GOT3 (cell line): ENCODE data around the gene FBXL19.

ENCODE experiments used
- DNase-seq: peaks from one replicate; lab custom pipeline; 2025; ENCODE audit warnings: mixed read lengths; lab: John Stamatoyannopoulos, UW

FBXL19 gene

DNA sequence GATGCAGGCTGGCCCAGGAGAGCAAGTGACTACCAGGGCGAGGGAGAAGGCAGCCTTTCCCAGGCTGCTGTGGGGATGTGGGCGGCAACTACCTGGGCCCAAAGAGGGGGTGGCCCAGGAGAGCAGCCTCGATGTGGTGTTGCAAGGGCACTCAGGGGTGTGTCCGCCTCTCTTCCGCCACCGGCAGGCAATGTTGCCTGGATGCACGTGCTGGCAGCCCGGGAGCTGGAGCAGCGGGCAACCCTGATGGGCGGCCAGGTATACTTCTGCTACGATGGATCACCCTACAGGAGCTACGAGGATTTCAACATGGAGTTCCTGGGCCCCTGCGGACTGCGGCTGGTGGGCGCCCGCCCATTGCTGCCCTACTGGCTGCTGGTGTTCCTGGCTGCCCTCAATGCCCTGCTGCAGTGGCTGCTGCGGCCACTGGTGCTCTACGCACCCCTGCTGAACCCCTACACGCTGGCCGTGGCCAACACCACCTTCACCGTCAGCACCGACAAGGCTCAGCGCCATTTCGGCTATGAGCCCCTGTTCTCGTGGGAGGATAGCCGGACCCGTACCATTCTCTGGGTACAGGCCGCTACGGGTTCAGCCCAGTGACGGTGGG lies 64.3 kb downstream of the FBXL19 start:
- DNase-seq: no peak

DNA sequence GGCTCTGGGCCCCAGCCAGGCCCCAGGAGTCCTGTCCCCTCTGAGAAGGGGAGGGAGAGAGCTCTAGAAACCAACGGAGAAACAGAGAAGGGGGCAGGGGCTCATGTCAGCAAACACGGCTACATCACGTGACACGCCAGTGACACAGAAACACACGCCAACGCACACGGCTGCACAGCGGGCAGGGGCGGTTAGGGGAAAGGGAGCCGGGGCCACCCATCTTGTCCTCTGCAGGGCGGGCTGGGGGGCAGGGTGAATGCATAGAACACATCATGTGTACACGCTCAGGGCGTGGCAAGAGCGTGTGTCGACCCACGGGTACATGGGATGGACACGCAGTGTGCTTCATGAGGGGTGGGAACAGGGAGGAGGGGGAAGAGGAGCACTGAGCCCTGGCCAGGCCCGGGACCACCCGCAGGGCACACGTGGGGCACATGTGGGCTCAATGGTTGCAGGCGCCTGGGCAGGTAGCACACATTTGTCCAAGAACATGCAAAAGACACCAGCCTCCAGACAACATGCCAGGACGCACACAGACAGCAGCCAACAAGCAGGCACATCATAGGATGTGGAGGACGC lies 66.2 kb downstream of the FBXL19 start:
- DNase-seq: no peak

DNA sequence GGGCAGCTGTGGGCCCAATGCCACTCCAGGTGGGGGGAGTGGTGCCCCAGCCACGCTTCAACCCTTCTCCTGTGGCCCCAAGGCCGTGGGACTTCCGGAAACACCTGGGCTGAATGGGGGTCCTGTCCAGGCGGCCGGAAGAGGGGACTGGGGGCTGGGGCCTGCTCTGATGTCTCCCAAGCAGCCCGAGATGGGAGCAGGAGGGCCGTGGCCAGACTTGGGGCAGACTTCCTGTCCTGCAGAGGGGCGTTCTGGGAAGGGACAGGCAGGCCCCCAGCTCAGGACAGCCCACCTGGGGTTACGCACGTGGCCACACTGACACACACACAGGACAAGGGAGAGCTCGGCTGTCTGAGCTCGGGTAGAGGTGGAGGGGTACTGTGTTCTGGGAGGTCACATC lies 66.7 kb downstream of the FBXL19 start:
- no peak for DNase-seq

DNA sequence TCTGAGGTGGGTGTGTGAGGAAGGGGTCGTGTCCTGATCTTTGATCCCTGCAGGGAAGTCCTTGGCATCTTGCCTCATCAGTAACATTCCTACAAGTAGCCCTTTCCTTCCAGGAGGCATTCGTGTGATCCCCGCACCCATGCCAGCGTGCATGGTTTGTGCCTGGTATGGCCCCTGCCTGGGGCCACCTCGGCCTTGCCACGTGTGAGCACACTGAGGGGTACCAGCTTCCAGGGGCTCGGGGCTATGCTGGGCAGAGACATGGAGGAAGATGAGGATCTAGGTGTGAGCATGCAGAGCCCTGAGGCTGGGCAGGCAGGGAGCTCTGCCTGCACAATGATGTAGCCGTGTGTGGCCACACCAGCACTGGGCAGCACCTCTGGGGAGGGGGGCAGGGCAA lies 67.7 kb downstream of the FBXL19 start:
- DNase-seq: no peak

DNA sequence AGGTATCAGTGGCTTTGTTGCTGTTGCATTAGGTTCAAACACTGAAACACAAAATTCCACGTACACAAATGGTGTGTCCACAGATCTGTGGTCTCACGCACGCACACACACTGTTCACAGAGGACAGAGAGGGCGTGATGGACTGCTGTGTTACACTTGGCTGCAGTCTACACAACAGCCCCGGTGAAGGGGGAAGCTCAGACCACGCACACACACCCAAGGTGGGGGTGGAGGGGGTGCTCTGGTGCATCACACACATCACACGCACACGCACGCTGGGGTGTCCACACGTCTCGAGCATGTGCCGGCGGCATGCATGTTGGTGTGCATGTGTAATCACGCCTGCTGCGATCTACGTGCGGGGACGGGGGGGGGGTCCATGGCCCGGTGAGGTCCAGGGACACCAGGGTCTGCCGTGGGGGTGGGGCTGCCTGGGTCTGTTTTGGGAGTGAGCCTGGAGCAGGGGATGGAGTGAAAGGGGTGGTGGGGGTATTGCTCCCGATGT lies 69.0 kb downstream of the FBXL19 start:
- DNase-seq: no peak

DNA sequence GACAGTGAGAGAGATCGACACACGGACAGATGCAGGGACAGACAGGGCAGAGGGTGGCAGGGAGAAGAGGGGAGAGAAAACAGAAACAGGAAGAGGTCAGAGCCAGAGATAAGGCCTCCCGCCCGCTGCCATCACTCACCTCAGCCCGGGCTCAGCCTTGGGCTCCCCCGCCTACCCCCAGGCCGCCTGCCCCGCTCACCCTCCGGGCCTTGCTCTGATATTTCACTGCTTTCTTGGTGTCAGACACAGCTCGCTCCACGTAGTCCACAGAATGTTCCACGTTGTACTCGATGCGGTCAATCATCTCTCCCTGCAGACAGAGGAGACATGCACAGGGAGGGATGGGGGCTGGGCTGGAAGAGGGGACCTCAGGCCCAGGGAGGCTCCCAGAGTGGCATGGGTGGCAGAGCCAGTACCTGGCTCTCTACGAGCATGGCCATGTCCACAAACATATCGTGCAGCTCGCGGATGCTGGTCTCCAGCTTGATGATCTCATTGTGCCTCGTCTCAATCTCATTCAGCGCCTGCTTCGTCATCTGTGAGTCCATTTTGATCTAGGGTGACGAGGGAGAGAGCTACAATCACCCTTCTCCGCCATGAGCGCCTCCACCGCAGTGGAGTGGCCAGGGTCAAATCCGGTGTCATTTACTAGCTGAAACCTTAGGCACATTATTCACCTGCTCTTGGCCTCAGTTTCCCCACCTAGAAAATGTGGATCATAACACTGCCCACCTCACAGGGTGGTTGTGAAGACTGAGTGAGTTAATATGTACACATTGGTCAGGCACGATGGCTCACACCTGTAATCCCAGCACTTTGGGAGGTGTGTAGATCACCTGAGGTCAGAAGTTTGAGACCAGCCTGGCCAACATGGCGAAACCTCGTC lies 69.8 kb downstream of the FBXL19 start:
- DNase-seq: no peak

DNA sequence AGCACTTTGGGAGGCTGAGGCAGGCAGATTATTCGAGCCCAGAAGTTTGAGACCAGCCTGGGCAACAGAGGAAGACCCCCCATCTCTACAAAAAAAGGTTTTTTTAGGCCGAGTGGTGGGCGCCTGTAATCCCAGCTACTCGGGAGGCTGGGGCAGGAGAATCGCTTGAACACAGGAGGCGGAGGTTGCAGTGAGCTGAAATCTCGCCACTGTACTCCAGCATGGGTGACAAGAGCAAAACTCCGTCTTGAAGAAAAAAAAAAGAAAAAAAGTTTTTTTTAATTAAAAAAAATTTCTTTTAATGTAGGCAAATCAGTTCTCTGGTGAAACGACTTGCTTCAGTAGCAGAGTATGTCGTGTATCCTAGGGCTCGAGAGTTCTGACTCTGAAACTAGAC lies 72.6 kb downstream of the FBXL19 start:
- DNase-seq: no peak

DNA sequence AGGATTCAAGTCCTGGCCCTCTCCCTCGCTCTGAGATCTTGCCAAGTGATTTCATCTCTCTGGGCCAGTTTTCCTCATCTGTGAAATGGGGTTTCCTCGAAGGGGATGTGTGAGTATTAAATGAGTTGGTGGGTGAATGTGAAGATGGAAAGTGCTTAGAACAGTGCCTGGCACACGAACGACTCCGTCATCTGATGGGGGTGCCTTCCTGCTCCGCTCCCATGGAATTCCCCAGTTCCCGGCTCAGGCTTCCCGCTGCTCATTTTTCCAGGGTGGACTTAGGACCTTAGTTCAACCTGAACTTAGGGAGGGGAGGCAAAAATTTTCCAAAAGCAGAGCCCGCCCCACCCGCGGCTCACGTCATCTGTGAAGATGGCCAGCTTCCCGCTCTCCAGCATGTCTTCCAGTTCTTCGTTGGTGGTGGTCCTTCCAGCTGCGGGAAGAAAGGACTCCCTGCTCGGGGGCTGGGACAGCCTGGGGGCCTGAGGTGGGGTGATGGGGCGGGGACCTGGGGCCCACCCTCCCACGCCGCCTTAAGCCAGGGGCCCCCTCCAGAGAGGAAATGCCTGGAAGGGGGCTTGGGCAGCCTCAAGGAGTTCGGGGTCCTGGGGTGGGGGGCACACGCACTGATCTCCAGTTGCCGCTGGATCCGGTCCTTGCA lies 73.1 kb downstream of the FBXL19 start:
- no peak for DNase-seq

DNA sequence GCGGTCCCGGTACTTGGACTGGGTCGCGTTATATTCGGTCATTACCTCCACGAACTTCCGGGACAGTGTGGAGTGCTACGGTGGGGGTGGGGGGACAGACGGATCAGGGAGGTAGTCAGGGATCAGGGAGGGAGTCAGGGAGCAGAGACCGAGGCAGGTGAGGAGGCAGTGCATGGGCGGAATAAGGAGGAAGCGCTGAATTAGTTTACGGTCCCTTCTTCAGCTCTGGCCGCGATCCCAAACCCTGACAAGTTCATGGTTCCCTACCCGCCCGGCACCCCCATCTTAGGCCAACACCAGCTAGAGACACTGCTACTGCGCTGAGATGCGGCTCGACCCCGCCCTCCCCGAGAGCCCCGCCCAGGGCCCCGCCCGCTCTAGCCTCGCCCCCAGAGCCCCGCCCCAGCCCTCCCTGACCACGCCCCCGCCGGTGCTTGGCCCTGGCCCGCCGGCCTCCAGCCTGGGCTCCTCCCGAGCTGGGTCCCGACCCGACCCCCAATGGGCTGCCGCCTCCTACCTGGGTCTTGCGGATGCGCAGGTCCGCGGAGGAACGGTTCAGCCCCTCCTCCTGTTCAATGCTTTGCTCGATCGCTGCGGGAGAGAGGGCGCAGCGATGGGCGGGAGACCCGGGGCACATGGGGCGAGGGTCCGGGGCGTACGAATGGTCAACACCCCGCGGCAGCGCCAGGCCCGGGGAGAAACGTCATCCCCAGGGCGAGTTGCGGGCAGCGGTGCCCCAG lies 73.8 kb downstream of the FBXL19 start:
- DNase-seq: no peak

DNA sequence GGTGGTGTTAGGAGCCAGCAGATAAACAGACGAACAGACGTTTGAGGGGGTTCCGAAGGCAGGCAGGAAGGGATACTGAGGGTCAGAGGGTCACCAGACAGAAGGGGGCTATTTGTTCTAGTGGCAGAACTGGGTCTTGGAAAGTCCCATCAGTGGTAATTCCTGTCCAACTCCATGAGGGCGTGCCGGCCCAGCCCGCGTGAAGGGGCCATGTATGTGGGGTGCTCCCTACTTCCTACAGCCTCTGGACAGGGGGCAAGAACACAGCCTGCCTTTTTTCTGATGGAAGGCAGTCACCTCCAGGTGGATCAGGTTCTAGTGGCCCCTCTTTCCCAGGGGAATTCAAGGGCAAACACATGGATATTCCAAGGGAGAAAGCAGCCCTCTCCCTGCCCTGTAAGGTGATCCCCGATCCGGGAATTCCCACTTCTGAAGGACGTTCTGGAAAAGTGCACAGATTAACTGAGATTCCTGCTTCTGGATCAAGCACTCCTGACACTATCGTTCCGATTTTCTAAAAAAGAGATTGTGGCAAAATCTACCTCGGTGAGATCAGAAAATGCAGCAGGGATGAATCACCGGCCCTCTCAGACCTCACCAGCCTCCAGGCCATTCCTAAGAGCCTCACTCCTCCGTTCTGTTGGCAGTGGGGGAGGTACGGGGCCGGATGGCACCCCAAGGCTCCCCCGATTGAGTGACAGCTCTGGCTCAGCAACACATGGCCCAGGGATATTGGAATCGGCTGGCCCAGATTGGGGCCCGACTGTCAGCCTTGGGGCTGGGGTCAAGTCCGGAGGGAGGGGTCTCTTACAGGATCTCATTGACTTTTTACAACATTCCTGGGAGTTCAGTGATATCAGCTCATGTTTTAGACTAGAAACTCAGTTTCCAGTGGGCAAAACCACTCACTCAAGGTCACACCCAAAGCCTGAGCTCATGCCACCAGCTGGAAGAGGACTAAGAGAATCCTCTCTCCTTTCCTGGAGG lies 74.6 kb downstream of the FBXL19 start:
- DNase-seq: no peak
